Measurements from ENCODE around the gene INO80. TPM values are rescaled to one million over a fixed set of nuclear protein-coding genes. Genes with fewer than 3 reads are reported as not detected.

The INO80 gene
- total and polyA plus RNA-seq, 2 donors (not counting 1 experiment from before 2014, with no cell fraction given): 5.7 to 34.0 TPM

DNA sequence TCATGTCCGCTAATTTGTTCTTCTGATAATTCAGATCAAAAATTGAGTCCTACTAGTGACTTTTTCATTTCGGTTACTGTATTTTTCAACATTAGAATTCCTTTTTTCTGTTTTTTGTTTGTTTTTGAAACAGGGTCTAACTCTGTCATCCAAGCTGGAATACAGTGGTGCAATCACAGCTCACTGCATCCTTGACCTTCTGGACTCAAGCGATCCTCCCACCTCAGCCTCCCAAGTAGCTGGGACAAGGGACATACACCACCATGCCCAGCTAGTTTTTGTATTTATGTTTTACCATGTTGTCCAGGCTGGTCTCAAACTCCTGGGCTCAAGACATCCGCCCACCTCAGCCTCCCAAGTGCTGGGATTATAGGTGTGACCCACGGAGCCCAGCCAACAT, 8.0 kb upstream of the INO80 start:
- no peaks in the 10 kb centered on the region for H3K9me3 ChIP-seq (ENCODE audit: control insufficient read depth, insufficient read depth, low read depth, low read length)
- no peak overlapping the region for H3K9ac ChIP-seq (ENCODE audit: insufficient read depth, low read length)
- no peaks in the 10 kb centered on the region for H3K4me1 ChIP-seq (ENCODE audit: control insufficient read depth, extremely low read depth, insufficient read depth, low read length)
- no peaks in the 10 kb centered on the region for H3K79me2 ChIP-seq (ENCODE audit: control insufficient read depth, insufficient read depth, low read length)
- no peak overlapping the region for H3K27ac ChIP-seq (ENCODE audit: insufficient read depth, low read length)
- no peak overlapping the region for H3K4me2 ChIP-seq (ENCODE audit: extremely low read depth, insufficient read depth, low read length)
- no peaks in the 10 kb centered on the region for H4K20me1 ChIP-seq (ENCODE audit: control insufficient read depth, extremely low read depth, insufficient read depth, low read length)
- no peak overlapping the region for H2AFZ ChIP-seq (ENCODE audit: low read length)
- no peak for DNase-seq (ENCODE audit: low read depth in 2 of 2)
- H3K4me3 ChIP-seq (replicated peaks in 1 of 4; ENCODE audit: control extremely low read depth in 1 of 4, insufficient read depth in 1 of 4, low read depth in 3 of 4, low read length in 4 of 4): no peak overlapping the region
- H3K27me3 ChIP-seq (ENCODE audit: control insufficient read depth, insufficient read depth, low read length): no peaks in the 10 kb centered on the region
- no peaks in the 10 kb centered on the region for H3K36me3 ChIP-seq (ENCODE audit: control insufficient read depth, insufficient read depth, low read length)
- TF ChIP-seq, protein P1, sequence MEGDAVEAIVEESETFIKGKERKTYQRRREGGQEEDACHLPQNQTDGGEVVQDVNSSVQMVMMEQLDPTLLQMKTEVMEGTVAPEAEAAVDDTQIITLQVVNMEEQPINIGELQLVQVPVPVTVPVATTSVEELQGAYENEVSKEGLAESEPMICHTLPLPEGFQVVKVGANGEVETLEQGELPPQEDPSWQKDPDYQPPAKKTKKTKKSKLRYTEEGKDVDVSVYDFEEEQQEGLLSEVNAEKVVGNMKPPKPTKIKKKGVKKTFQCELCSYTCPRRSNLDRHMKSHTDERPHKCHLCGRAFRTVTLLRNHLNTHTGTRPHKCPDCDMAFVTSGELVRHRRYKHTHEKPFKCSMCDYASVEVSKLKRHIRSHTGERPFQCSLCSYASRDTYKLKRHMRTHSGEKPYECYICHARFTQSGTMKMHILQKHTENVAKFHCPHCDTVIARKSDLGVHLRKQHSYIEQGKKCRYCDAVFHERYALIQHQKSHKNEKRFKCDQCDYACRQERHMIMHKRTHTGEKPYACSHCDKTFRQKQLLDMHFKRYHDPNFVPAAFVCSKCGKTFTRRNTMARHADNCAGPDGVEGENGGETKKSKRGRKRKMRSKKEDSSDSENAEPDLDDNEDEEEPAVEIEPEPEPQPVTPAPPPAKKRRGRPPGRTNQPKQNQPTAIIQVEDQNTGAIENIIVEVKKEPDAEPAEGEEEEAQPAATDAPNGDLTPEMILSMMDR (conservative IDR thresholded peaks at IDR 0.05 in 1 of 2, IDR thresholded peaks at IDR 0.05 in 1 of 2; ENCODE audit: low read depth in 1 of 2, low read length in 2 of 2): no peak
- TF ChIP-seq EZH2 (IDR thresholded peaks at IDR 0.05; ENCODE audit: low read length, missing control alignments): no peak

DNA sequence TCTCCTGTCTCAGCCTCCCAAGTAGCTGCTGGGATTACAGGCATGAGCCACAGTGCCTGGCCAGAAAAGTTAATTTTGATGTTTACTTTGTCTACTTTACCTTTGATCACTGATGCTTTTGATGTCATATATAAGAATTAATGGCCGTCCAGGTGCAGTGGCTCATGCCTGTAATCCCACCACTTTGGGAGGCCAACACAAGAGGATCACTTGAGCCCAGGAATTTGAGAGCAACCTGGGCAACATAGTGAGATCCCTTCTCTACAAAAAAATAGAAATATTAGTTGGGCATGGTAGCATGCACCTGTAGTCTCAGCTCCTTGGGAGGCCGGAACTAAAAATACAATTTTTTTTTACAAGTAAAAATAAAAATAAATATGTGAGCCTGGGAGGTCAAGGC, 6.8 kb upstream of the INO80 start:
- Histone ChIP-seq H3K4me2 (ENCODE audit: extremely low read depth, insufficient read depth, low read length) (no peak overlapping the region), H2AFZ (ENCODE audit: low read length) (no peak overlapping the region), H3K27me3 (ENCODE audit: control insufficient read depth, insufficient read depth, low read length) (no peaks in the 10 kb centered on the region), H3K4me3 (replicated peaks in 1 of 4; ENCODE audit: control extremely low read depth in 1 of 4, insufficient read depth in 1 of 4, low read depth in 3 of 4, low read length in 4 of 4) (no peak overlapping the region), H3K27ac (ENCODE audit: insufficient read depth, low read length) (no peak overlapping the region), H3K36me3 (ENCODE audit: control insufficient read depth, insufficient read depth, low read length) (no peaks in the 10 kb centered on the region), H4K20me1 (ENCODE audit: control insufficient read depth, extremely low read depth, insufficient read depth, low read length) (no peaks in the 10 kb centered on the region), H3K4me1 (ENCODE audit: control insufficient read depth, extremely low read depth, insufficient read depth, low read length) (no peaks in the 10 kb centered on the region), H3K9ac (ENCODE audit: insufficient read depth, low read length) (no peak overlapping the region), H3K9me3 (ENCODE audit: control insufficient read depth, insufficient read depth, low read depth, low read length) (no peaks in the 10 kb centered on the region), H3K79me2 (ENCODE audit: control insufficient read depth, insufficient read depth, low read length) (no peaks in the 10 kb centered on the region)
- DNase-seq (ENCODE audit: low read depth in 2 of 2): no peak
- no peak for TF ChIP-seq EZH2 (IDR thresholded peaks at IDR 0.05; ENCODE audit: low read length, missing control alignments)
- TF ChIP-seq, protein P1 (conservative IDR thresholded peaks at IDR 0.05 in 1 of 2, IDR thresholded peaks at IDR 0.05 in 1 of 2; ENCODE audit: low read depth in 1 of 2, low read length in 2 of 2): no peak

DNA sequence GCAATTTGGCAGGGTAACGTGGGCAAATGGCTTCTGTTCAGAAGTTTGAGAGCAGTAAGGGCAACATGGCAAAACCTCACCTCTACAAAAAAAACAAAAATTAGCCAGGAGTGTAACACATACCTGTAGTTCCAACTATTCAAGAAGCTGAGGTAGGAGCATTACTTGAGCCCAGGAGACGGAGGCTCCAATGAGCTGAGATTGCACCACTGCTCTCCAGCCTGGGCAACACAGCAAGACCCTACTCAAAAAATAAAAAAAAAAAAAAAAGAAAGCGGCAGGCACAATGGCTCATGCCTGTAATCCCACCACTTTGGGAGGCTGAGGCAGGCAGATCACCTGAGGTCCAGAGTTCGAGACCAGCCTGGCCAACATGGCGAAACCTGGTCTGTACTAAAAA, 5.9 kb upstream of the INO80 start:
- no peak for DNase-seq (ENCODE audit: low read depth in 2 of 2)
- H4K20me1 ChIP-seq (ENCODE audit: control insufficient read depth, extremely low read depth, insufficient read depth, low read length): no peaks in the 10 kb centered on the region
- peaks cover 1% of the 10 kb centered on the region for H3K4me1 ChIP-seq (ENCODE audit: control insufficient read depth, extremely low read depth, insufficient read depth, low read length)
- H3K4me2 ChIP-seq (ENCODE audit: extremely low read depth, insufficient read depth, low read length): no peak overlapping the region
- H3K79me2 ChIP-seq (ENCODE audit: control insufficient read depth, insufficient read depth, low read length): no peaks in the 10 kb centered on the region
- TF ChIP-seq, protein P1 (conservative IDR thresholded peaks at IDR 0.05 in 1 of 2, IDR thresholded peaks at IDR 0.05 in 1 of 2; ENCODE audit: low read depth in 1 of 2, low read length in 2 of 2): no peak
- TF ChIP-seq EZH2 (IDR thresholded peaks at IDR 0.05; ENCODE audit: low read length, missing control alignments): no peak
- no peak overlapping the region for H3K27ac ChIP-seq (ENCODE audit: insufficient read depth, low read length)
- H3K4me3 ChIP-seq (replicated peaks in 1 of 4; ENCODE audit: control extremely low read depth in 1 of 4, insufficient read depth in 1 of 4, low read depth in 3 of 4, low read length in 4 of 4): no peak overlapping the region
- no peak overlapping the region for H3K9ac ChIP-seq (ENCODE audit: insufficient read depth, low read length)
- no peaks in the 10 kb centered on the region for H3K9me3 ChIP-seq (ENCODE audit: control insufficient read depth, insufficient read depth, low read depth, low read length)
- no peak overlapping the region for H2AFZ ChIP-seq (ENCODE audit: low read length)
- H3K36me3 ChIP-seq (ENCODE audit: control insufficient read depth, insufficient read depth, low read length): no peaks in the 10 kb centered on the region
- H3K27me3 ChIP-seq (ENCODE audit: control insufficient read depth, insufficient read depth, low read length): no peaks in the 10 kb centered on the region

Measured in fibroblast of lung (primary cell).